Activated naive CD4-positive, alpha-beta T cell treated with anti-CD3 and anti-CD28 coated beads, Interleukin-2, amount 10 ng/mL, durations not matched to agents 7 days and 5 days (primary cell): Measurements from ENCODE around the gene TTI1.
"Not testable (repeated sequence)": the region's sequence is repeated elsewhere in the genome, so short reads cannot be mapped to it uniquely, and the experiment has no call there.

Experiments
- CTCF ChIA-PET: fragments of 350-600 bp; sonication (Branson Sonifier 250); formaldehyde crosslinking; loops from one replicate; lab custom pipeline; 2021; ENCODE audit warnings: antibody characterized with exemption; lab: Charles Lee
- DNase-seq: peaks from one replicate; pipeline ENCODE4 v3.0.0-alpha.2; 2020
- H3K27ac Mint-ChIP-seq: one replicate; pipeline ENCODE4 v1.8.0; 2021; ENCODE audit warnings: mild to moderate bottlenecking, moderate library complexity, mixed read lengths
- H3K27me3 Mint-ChIP-seq: one replicate; pipeline ENCODE4 v1.8.0; 2021; ENCODE audit warnings: mild to moderate bottlenecking, mixed read lengths
- H3K36me3 Mint-ChIP-seq: one replicate; pipeline ENCODE4 v1.8.0; 2021; ENCODE audit warnings: mixed read lengths
- H3K4me1 Mint-ChIP-seq: one replicate; pipeline ENCODE4 v1.8.0; 2021; ENCODE audit warnings: mixed read lengths
- H3K4me3 Mint-ChIP-seq: one replicate; pipeline ENCODE4 v1.8.0; 2021; ENCODE audit warnings: mild to moderate bottlenecking, moderate library complexity, mixed read lengths
- H3K9me3 Mint-ChIP-seq: one replicate; pipeline ENCODE4 v1.8.0; 2021; ENCODE audit warnings: mixed read lengths

Gene TTI1

GRCh38 chr20:38013887-38014286 lies 19.4 kb downstream of the TTI1 start:
- no peak for DNase-seq
- Mint-ChIP-seq H3K9me3 (peaks cover 4% of the 10 kb centered on the region), H3K36me3 (peaks cover 71% of the 10 kb centered on the region), H3K4me1 (no peaks in the 10 kb centered on the region), H3K27ac (peak overlapping the region; percentile 55), H3K27me3 (no peaks in the 10 kb centered on the region), H3K4me3 (no peak overlapping the region)
- CTCF ChIA-PET: no interaction called here

DNA sequence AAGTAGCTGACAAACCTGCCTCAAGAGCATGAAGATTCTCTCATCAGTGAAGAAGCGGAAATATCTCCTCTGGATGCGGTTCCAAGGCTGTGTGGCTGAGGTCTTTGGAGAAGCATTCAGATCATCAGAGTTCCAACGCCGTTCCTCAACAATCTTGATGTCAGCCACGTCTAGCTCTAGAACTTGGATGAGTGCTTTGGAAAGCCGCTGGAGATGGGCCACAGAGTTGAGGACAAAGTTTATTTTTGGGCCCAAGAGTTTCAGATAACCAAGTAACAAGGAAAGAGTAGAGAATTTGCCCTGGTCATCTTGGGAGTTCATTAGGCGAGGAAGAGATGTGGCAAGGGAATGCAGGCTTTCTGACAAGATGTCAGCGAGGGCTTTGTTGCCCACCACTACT lies 20.9 kb downstream of the TTI1 start:
- H3K4me3 Mint-ChIP-seq: no peak overlapping the region
- H3K4me1 Mint-ChIP-seq: no peaks in the 10 kb centered on the region
- H3K36me3 Mint-ChIP-seq: peaks cover 63% of the 10 kb centered on the region
- CTCF ChIA-PET: interaction anchor here (0.6 kb wide), 1 partner anchor 16 kb away, joined by 4 read pairs; no protein-coding TSS in a partner anchor
- DNase-seq: no peak
- H3K9me3 Mint-ChIP-seq: no peaks in the 10 kb centered on the region
- H3K27me3 Mint-ChIP-seq: no peaks in the 10 kb centered on the region
- no peak overlapping the region for H3K27ac Mint-ChIP-seq

GRCh38 chr20:38011696-38012095 lies 21.6 kb downstream of the TTI1 start:
- CTCF ChIA-PET: interaction anchor here (0.6 kb wide), 1 partner anchor 15 kb away, joined by 4 read pairs; no protein-coding TSS in a partner anchor
- H3K27ac Mint-ChIP-seq: no peak overlapping the region
- H3K36me3 Mint-ChIP-seq: peaks cover 57% of the 10 kb centered on the region
- H3K4me1 Mint-ChIP-seq: no peaks in the 10 kb centered on the region
- no peaks in the 10 kb centered on the region for H3K9me3 Mint-ChIP-seq
- H3K4me3 Mint-ChIP-seq: no peak overlapping the region
- H3K27me3 Mint-ChIP-seq: no peaks in the 10 kb centered on the region
- no peak for DNase-seq

DNA sequence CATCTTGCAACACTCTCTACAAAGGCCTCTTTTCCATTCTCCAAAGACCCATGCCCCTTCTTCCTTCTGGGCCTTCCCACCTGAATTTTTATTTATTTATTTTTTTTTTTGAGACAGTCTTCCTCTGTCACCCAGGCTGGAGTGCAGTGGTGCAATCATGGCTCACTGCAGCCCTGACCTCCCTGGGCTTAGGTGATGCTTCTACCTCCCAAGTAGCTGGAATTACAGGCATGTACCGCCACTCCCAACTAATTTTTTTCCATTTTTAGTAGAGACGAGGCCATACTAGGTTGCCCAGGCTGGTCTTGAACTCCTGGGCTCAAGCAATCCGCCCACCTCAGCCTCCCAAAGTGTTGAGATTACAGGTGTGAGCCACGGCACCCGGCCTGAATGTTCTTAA lies 23.8 kb downstream of the TTI1 start:
- not testable (repeated sequence) for DNase-seq, H3K4me1 Mint-ChIP-seq, H3K27ac Mint-ChIP-seq, H3K27me3 Mint-ChIP-seq, H3K9me3 Mint-ChIP-seq, H3K4me3 Mint-ChIP-seq
- CTCF ChIA-PET: interaction anchor here (1.9 kb wide), 1 partner anchor 49 kb away, joined by 4 read pairs; no protein-coding TSS in a partner anchor
- H3K36me3 Mint-ChIP-seq: peaks cover 38% of the 10 kb centered on the region

GRCh38 chr20:38008233-38008944 lies 24.9 kb downstream of the TTI1 start:
- no peak overlapping the region for H3K4me3 Mint-ChIP-seq
- no peaks in the 10 kb centered on the region for H3K27me3 Mint-ChIP-seq
- no peak for DNase-seq
- H3K27ac Mint-ChIP-seq: peak overlapping the region; percentile 75
- H3K36me3 Mint-ChIP-seq: peaks cover 35% of the 10 kb centered on the region
- H3K4me1 Mint-ChIP-seq: no peaks in the 10 kb centered on the region
- CTCF ChIA-PET: interaction anchor here (1.9 kb wide), 1 partner anchor 50 kb away, joined by 4 read pairs; no protein-coding TSS in a partner anchor
- H3K9me3 Mint-ChIP-seq: no peaks in the 10 kb centered on the region

DNA sequence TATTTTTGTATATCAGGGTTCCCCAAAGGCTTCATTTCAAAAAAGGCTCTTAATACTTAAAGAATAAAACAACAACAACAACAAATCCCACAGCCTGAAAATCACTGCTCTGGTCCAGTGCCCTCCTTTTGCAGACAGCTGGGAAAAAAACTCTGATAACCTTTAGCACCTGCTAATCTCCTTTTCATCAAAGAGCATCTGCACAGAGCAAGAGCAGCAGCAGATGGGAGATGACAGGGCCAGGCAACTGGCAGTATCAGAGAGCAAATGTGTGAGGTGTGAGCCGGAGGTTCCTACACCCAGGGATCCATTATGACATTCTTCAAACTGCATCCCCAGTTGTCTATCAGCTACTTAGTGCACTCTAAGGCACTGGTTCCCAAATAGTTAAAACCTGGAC lies 25.7 kb downstream of the TTI1 start:
- no peak overlapping the region for H3K27ac Mint-ChIP-seq
- peaks cover under 1% of the 10 kb centered on the region for H3K4me1 Mint-ChIP-seq
- CTCF ChIA-PET: interaction anchor here (1.0 to 1.9 kb wide), 2 partner anchors 21 to 51 kb away, joined by 4 read pairs; no protein-coding TSS in a partner anchor
- H3K36me3 Mint-ChIP-seq: peaks cover 29% of the 10 kb centered on the region
- H3K9me3 Mint-ChIP-seq: no peaks in the 10 kb centered on the region
- DNase-seq: no peak
- no peaks in the 10 kb centered on the region for H3K27me3 Mint-ChIP-seq
- no peak overlapping the region for H3K4me3 Mint-ChIP-seq

DNA sequence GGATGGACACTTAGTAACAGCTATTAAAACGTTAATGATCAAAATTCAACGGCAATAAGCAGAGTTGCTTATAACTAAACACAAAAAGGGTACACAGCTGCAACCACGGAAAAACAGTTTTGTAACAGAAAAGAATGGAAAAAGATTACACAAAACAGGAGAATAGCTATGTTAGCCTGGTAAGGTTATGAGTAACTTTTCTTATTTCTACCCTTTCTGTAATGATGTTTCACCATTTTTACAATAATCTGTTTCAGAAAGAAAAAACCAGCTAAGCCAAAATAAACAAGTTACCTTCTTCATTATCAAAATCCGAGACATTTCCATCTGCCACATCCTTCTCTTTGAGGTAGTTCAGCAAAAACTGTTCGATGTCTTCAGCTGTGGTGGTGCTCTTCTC lies 27.4 kb downstream of the TTI1 start:
- peaks cover 29% of the 10 kb centered on the region for H3K36me3 Mint-ChIP-seq
- no peak overlapping the region for H3K4me3 Mint-ChIP-seq
- H3K4me1 Mint-ChIP-seq: peaks cover 11% of the 10 kb centered on the region
- CTCF ChIA-PET: no interaction called here
- DNase-seq: no peak
- H3K9me3 Mint-ChIP-seq: no peaks in the 10 kb centered on the region
- no peak overlapping the region for H3K27ac Mint-ChIP-seq
- no peaks in the 10 kb centered on the region for H3K27me3 Mint-ChIP-seq

DNA sequence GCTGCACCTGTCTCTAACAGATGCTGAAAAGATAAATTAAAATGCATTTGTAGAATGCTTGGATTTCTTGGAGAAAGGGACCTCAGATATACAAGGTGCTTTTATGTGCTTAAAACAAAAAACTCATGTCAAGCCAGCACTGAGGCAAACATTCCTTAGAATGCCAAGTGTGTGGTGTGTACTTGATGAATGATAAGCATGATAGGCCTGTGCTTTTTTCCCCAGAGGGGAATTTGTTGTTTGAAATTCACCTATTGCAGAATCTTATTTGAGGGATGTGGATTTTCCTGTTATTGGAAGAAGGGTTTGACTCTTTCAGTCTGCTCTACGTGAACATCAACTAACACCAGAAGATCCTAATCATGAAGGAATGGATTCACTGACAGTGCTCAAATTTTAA lies 28.8 kb downstream of the TTI1 start:
- Mint-ChIP-seq H3K4me3 (no peak overlapping the region), H3K36me3 (peaks cover 31% of the 10 kb centered on the region), H3K27me3 (no peaks in the 10 kb centered on the region), H3K9me3 (no peaks in the 10 kb centered on the region), H3K27ac (no peak overlapping the region), H3K4me1 (peaks cover 11% of the 10 kb centered on the region)
- CTCF ChIA-PET: no interaction called here
- no peak for DNase-seq

- Mint-ChIP-seq H3K4me3 (no peak overlapping the region), H3K27ac (no peak overlapping the region), H3K27me3 (no peaks in the 10 kb centered on the region), H3K36me3 (peaks cover 33% of the 10 kb centered on the region), H3K9me3 (no peaks in the 10 kb centered on the region), H3K4me1 (peaks cover 11% of the 10 kb centered on the region)
- no peak for DNase-seq
- CTCF ChIA-PET: no interaction called here
Observed at GRCh38 chr20:38002422-38002821, 30.8 kb downstream of the TTI1 start.

DNA sequence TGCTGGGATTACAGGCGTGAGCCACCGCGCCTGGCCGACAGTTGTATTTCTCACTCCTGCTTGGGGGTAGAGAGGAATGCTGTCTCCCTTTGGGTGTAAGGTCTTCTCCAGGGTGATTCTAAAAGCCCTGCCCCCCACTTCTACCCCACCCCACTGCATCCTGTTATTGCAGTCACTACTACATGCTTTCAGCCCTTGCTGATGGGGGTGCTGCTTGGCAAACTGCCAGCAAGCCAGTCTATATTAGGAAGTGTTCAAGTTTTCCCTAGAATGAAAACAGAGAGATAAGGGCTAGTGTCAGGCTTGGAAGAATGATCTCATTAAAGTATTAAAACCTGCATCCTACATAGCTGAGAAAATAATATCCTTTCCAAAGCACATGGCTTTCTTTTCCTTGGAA lies 31.3 kb downstream of the TTI1 start:
- peak overlapping the region; percentile 50 for H3K27ac Mint-ChIP-seq
- CTCF ChIA-PET: no interaction called here

GRCh38 chr20:38001173-38001875 lies 31.9 kb downstream of the TTI1 start:
- no peak for DNase-seq
- Mint-ChIP-seq H3K9me3 (no peaks in the 10 kb centered on the region), H3K27me3 (no peaks in the 10 kb centered on the region), H3K27ac (no peak overlapping the region), H3K4me1 (peaks cover 11% of the 10 kb centered on the region), H3K4me3 (no peak overlapping the region), H3K36me3 (peaks cover 36% of the 10 kb centered on the region)
- CTCF ChIA-PET: no interaction called here

More for the DNA sequence above, 31.3 kb downstream of the TTI1 start:
- peaks cover 11% of the 10 kb centered on the region for H3K4me1 Mint-ChIP-seq
- no peaks in the 10 kb centered on the region for H3K27me3 Mint-ChIP-seq
- H3K9me3 Mint-ChIP-seq: no peaks in the 10 kb centered on the region
- peaks cover 36% of the 10 kb centered on the region for H3K36me3 Mint-ChIP-seq
- no peak overlapping the region for H3K4me3 Mint-ChIP-seq
- no peak for DNase-seq

DNA sequence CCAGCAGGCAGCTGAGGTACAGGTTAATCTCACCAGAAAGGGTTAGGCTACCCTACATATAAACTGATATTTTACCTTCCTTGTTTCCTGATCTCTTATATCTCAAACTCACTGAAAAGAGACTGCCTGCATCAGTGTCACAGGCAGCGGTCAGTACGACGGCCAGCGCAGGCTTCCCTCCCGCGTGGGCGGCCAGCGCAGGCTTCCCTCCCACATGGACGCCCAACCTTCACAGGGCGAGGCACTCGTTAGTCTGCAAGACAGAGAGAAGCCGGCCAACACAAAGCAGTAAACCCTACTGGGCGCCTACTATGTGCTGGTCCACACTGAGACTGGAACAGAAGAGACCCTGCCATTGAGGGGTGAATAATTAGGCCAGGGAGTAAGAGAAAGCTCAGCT lies 33.0 kb downstream of the TTI1 start:
- Mint-ChIP-seq H3K4me3 (no peak overlapping the region), H3K4me1 (peaks cover 11% of the 10 kb centered on the region), H3K27ac (peak overlapping the region; percentile 43), H3K36me3 (peaks cover 35% of the 10 kb centered on the region), H3K9me3 (no peaks in the 10 kb centered on the region), H3K27me3 (no peaks in the 10 kb centered on the region)
- DNase-seq: no peak
- CTCF ChIA-PET: no interaction called here

DNA sequence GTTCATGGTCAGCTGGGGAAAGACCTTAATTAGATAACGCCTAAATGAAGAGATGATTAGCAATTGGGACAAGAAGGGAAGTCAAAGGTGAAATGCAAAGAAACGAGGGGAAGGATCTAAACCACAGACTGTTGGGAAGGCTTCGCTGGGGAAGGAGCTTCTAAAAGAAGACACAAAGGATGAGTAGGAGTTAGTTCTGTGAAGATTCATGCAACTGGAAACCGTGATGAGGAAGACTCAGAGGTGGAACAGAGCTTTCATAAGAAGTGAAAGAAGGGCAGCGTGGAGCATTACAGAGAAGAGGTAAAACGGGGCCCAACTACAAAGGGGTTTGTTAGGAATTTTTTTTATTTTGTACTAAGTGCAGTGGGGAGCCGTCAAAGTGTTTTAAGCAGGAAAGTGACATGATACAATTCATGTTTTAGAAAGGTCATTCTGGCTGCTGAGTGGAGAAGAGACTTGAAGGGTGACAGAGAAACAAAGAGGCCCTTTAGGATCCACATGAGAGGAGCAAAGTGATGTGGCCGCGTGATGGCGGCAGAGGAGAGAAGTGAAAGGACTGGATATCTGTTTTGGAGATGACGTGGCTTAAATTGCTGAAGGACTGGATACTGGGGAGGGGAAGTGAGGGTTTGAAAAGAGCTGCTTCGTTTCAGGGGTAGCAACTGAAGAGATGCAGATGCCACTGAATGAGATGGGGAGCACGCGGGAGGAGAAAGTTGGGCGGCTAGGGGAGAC lies 33.6 kb downstream of the TTI1 start:
- CTCF ChIA-PET: interaction anchor here (1.7 kb wide), 1 partner anchor 16 kb away, joined by 5 read pairs; no protein-coding TSS in a partner anchor
- no peak for DNase-seq
- H3K27me3 Mint-ChIP-seq: no peaks in the 10 kb centered on the region
- peaks cover 41% of the 10 kb centered on the region for H3K36me3 Mint-ChIP-seq
- no peaks in the 10 kb centered on the region for H3K9me3 Mint-ChIP-seq
- H3K4me3 Mint-ChIP-seq: no peak overlapping the region
- H3K27ac Mint-ChIP-seq: no peak overlapping the region
- H3K4me1 Mint-ChIP-seq: peaks cover 11% of the 10 kb centered on the region

DNA sequence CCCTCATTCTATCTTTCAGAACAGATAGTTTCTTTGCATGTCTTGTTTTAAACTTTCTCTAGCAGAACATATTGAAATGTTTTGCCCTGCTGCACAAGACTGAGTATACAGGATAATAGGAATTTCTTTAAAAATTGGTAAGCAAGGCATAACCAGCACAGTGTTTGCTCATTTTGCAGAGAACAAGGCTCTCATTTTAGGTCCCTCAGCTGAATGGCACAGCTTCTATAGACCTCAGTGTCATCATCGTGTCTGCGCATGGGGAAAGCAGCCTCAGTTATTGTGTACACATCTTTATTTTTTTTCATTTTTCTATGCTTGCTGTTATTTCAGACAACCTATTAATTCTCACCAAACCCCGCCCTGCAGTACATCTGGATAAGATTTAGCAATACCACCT lies 35.7 kb downstream of the TTI1 start:
- H3K9me3 Mint-ChIP-seq: no peaks in the 10 kb centered on the region
- peaks cover 40% of the 10 kb centered on the region for H3K36me3 Mint-ChIP-seq
- no peak overlapping the region for H3K27ac Mint-ChIP-seq
- no peak for DNase-seq
- H3K4me3 Mint-ChIP-seq: no peak overlapping the region
- peaks cover 10% of the 10 kb centered on the region for H3K4me1 Mint-ChIP-seq
- CTCF ChIA-PET: no interaction called here
- H3K27me3 Mint-ChIP-seq: no peaks in the 10 kb centered on the region
